Mononuclear cell (primary cell): ENCODE measurements around the gene ARHGDIB. TPM values are rescaled to one million over a fixed set of nuclear protein-coding genes. Genes with fewer than 3 reads are reported as not detected.

ENCODE experiments used
- H3K27me3 ChIP-seq: 2 replicates; pipeline ENCODE4 v1.6.0; 2011; ENCODE audit warnings: low read length, control low read depth; ENCODE audit not compliant: insufficient read depth
- H3K4me1 ChIP-seq: 2 replicates; pipeline ENCODE4 v1.5.1; 2011; ENCODE audit warnings: mild to moderate bottlenecking, low read length, control low read depth; ENCODE audit not compliant: insufficient read depth
- H3K4me3 ChIP-seq: 2 replicates; pipeline ENCODE4 v1.5.1; 2011; ENCODE audit warnings: mild to moderate bottlenecking, low read length, moderate library complexity
- H3K9me3 ChIP-seq: 2 replicates; pipeline ENCODE4 v1.5.1; 2011; ENCODE audit warnings: low read depth, mild to moderate bottlenecking, control low read depth, low read length
- total RNA-seq: library from RNA; depleted of rRNA; stranded (reverse); fragments of >200 nt; gene quantifications from one replicate; pipeline ENCODE4 v1.2.3, GENCODE V29; 2012

The ARHGDIB gene
- total RNA-seq, 1 donor: 1,170 TPM

DNA sequence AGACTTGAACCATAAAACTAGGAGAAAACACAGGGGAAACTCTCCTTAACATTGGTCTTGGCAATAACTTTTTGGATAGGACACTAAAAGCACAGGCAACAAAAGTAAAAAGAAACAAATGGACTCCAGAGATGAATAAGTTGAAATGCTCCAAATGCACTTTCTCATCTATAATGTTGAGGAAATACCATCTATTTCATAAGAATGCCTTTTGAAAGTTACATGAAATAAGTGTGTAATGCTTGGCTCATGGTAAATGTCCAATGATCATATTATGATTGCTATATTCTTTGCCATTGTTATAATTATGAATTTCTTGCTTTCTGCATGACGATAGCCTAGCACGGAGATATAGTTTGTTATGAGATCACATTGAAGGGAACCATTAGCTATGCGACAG is 31.3 kb upstream of the ARHGDIB start:
- Histone ChIP-seq H3K9me3 (no peaks in the 10 kb centered on the region), H3K27me3 (no peaks in the 10 kb centered on the region), H3K4me3 (no peak overlapping the region), H3K4me1 (peaks cover 50% of the 10 kb centered on the region)

DNA sequence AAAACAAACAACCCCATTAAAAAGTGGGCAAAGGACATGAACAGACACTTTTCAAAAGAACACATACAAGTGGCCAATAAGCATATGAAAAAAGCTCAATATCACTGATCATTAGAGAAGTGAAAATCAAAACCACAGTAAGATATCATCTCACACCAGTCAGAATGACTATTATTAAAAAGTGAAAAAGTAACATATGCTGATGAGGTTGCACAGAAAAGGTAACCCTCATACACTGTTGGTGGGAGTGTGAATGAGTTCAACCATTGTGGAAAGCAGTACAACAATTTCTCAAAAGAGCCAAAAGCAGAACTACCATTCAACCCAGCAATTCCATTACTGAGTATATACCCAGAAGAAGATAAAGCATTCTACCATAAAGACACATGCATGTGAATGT is 29.7 kb upstream of the ARHGDIB start:
- Histone ChIP-seq H3K9me3 (no peaks in the 10 kb centered on the region), H3K4me1 (peaks cover 56% of the 10 kb centered on the region), H3K4me3 (no peak overlapping the region), H3K27me3 (no peaks in the 10 kb centered on the region)

DNA sequence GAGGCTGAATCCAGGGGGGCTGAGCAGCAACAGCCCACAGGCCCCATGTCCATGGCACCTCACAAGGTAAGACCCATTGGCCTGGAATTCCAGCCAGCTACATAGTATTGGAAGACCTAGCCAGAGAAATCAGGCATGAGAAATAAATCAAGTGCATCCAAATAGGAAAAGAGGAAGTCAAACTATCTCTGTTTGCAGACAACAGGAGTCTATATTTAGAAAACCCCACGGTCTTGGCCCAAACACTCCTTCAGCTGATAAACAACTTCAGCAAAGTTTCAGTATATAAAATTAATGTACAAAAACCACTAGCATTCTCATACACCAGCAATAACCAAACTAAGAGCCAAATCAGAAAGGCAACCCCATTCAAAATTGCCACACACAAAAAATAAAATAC is 28.4 kb upstream of the ARHGDIB start:
- Histone ChIP-seq H3K4me1 (peaks cover 56% of the 10 kb centered on the region), H3K9me3 (no peaks in the 10 kb centered on the region), H3K4me3 (no peak overlapping the region), H3K27me3 (no peaks in the 10 kb centered on the region)

DNA sequence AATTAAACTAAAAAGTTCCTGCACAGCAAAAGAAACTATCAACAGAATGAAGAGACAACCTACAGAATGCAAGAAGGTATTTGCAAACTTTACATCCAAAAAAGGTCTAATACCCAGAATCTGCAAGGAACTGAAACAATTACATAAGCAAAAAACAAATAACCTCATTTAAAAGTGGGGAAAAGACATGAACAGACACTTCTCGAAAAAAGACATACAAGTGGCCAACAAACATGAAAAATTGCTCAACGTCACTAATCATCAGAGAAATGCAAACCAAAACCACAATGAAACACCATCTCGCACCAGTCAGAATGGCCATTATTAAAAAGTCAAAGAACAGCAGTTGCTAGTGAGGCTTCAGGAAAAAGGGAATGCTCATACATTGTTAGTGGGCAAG is 26.6 kb upstream of the ARHGDIB start:
- no peak overlapping the region for H3K4me3 ChIP-seq
- H3K9me3 ChIP-seq: no peaks in the 10 kb centered on the region
- no peaks in the 10 kb centered on the region for H3K27me3 ChIP-seq
- peaks cover 60% of the 10 kb centered on the region for H3K4me1 ChIP-seq

DNA sequence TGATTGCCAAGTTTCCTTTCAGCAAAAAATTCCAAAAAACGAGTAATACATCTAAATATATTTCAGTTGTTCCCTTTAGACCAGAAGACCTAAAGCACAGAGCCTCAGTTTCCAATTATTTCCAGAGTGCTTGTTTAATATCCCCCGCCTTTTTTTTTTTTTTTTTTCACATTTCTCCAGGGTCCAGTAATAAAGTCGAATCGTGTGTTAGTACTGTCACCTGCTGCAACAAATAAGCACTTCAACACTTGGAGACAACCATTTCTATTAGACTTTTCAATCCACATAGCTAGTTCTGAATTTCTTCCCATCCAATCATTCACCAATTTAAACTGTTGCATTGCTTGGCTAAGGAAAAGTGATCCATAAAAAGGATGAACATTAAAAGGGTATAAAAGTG is 25.0 kb upstream of the ARHGDIB start:
- peaks cover 69% of the 10 kb centered on the region for H3K4me1 ChIP-seq
- no peaks in the 10 kb centered on the region for H3K9me3 ChIP-seq
- no peak overlapping the region for H3K4me3 ChIP-seq

DNA sequence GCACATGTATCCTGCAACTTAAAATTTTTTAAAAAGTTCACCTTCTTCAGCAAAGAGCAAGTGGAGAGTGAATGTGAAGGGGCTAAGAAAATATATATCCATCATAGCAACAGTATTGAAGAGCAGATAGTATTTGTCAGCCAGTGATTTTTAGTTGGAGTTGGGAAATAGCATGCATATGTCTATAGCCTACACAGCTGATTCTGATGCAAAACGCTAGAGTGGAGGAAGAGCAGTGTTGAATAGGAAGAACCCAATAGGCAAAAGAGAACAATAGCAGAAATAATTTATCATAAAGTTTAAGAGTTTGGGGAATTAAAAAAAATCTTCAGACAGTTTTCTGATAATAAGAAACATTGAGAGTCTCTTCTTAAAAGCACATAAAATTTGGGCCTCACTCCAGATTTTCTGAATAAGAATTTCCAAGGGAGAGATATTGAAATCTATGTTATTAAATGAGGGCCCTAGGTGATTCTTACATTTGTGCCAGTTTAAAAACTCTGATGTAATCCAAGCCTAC is 23.4 kb upstream of the ARHGDIB start:
- Histone ChIP-seq H3K27me3 (no peaks in the 10 kb centered on the region), H3K9me3 (no peaks in the 10 kb centered on the region), H3K4me3 (no peak overlapping the region), H3K4me1 (peaks cover 83% of the 10 kb centered on the region)

More for the DNA sequence above, 25.0 kb upstream of the ARHGDIB start:
- no peaks in the 10 kb centered on the region for H3K27me3 ChIP-seq

DNA sequence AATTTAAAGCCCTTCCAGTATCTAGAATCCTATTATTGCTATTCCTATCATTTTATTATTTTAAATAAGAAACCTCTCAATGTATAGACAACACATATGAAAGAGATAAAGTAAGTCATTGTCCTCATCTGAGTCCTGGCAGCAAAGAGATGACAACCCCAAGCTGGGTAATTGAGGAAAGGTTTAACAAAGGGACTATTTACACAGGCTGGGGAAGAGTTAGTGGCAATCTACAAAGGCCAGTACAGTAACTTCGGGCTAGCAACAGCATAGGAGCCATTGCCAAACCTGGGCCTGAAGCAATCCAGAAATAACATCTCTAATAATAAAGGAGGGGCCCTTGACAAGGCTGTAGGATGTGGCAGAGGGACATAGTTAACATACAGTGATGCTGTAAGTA is 22.6 kb upstream of the ARHGDIB start:
- H3K4me1 ChIP-seq: peaks cover 80% of the 10 kb centered on the region
- H3K4me3 ChIP-seq: no peak overlapping the region
- no peaks in the 10 kb centered on the region for H3K9me3 ChIP-seq
- no peaks in the 10 kb centered on the region for H3K27me3 ChIP-seq

DNA sequence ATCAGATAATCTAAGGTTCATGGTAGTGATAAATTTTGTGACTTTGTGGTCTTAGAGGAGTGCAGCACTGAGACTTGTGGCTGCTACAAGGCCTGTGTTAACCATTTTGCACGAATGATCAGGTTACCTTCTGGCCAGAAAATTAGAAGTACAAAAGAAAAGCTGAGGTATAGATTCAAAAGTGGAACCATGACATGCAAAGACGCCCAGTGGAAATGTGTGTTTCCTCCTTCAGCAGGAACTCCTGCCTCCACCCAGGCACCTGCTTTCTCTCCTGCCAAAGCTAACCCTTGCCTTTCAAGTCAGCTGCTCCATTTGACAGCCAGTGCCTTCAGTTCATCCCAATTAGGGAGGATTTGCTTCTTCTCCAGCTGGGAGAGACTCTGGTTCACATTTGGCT is 21.6 kb upstream of the ARHGDIB start:
- H3K4me3 ChIP-seq: no peak overlapping the region
- no peaks in the 10 kb centered on the region for H3K27me3 ChIP-seq
- no peaks in the 10 kb centered on the region for H3K9me3 ChIP-seq
- H3K4me1 ChIP-seq: peaks cover 69% of the 10 kb centered on the region

DNA sequence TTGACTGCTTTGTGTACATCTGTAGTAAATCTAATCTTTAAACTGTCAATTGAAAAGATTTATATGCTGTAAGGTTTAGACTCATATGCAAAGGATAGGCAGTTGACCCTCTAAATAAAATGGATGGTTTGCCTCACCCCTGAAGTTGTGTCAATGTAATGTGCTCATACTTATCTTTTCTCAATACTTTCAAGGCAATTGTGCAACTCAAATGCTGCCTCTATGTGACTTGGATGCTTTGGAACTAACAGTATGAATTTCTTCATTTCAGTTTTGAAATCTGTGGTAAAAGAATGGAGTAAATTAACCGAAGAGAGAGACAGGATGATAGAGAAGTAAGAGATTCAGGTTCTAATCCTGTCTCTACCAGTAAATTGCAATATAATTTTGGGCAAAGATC is 21.2 kb upstream of the ARHGDIB start:
- Histone ChIP-seq H3K4me1 (peaks cover 65% of the 10 kb centered on the region), H3K27me3 (no peaks in the 10 kb centered on the region), H3K4me3 (no peak overlapping the region), H3K9me3 (no peaks in the 10 kb centered on the region)

DNA sequence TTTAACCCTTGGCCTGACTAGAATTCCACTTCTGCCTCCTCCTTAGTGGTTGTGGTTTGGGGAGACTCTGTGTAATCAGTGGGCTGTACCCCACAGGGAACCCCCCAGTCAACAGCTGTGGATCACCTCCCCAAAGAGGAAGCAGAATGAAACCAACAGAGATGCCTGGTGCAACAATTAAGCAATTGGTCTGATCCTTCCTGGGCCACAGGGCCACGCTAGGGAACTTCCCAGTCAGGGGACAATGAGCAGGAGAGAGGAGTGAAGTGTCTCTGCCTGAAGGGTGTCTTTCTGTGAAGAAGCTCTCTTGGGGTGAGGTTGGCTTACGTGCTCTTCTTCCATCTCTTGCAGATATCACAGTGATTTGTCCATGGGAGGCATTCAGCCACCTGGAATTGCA is 19.6 kb upstream of the ARHGDIB start:
- peaks cover 72% of the 10 kb centered on the region for H3K4me1 ChIP-seq
- no peaks in the 10 kb centered on the region for H3K27me3 ChIP-seq
- no peak overlapping the region for H3K4me3 ChIP-seq
- H3K9me3 ChIP-seq: no peaks in the 10 kb centered on the region

DNA sequence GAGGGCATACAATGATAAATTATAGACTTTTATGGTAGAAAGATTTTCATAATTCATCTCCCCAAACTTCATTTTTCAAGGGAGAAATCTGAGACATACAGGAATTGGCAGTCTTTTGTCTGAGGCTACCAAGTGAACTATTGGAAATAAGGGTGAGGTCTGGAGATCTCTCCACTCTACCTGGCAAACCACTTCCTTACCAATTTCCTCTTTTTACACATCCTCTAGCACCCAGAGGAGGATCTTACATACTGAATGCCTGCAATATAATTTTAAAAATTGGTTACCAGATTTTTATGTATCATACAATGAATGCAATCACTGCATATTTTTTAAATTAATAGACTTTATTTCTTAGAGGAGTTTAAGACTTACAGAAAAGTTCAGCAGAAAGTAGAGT is 18.1 kb upstream of the ARHGDIB start:
- peaks cover 75% of the 10 kb centered on the region for H3K4me1 ChIP-seq
- no peaks in the 10 kb centered on the region for H3K9me3 ChIP-seq
- H3K4me3 ChIP-seq: no peak overlapping the region
- H3K27me3 ChIP-seq: no peaks in the 10 kb centered on the region

DNA sequence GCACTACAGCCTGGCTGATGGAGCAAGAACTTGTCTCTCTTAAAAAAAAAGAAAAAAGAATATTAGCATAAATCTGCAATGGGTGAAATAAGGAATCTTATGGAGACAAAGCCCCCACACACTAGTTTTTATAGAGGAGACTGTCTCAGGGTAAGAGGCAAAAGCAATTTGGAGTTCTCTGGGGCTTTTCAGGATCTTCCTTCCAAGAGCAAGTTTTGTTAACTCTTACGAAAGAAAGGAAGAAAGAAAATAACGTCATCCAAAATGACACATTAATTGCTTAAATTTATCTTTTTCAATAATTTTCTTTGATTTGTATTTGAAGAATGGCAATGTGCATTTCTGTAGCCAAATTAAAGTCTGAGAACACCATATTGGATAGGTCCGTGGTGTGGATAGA is 15.3 kb upstream of the ARHGDIB start:
- no peaks in the 10 kb centered on the region for H3K27me3 ChIP-seq

DNA sequence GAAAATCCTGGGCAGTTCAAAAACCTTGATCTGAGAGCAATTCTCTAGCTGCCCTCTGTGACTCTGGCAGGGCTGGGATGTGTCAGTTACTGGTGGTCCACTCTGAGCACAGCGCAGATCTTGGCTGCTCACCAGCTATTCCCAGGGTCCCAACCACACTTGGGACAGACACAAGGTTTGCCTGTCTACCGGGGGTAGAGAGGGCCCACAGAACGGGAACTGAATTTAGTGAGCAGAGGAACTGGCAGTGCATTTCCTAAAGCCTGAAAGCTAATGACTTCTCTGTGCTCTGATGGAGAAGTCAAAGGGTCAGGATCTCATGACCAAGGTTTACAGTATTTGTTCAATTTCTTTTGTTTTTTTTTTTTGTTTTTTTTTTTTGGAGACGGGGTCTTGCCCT is 14.1 kb upstream of the ARHGDIB start:
- Histone ChIP-seq H3K27me3 (no peaks in the 10 kb centered on the region), H3K4me1 (peaks cover 53% of the 10 kb centered on the region), H3K4me3 (no peak overlapping the region), H3K9me3 (no peaks in the 10 kb centered on the region)

More for the DNA sequence above, 15.3 kb upstream of the ARHGDIB start:
- Histone ChIP-seq H3K4me3 (no peak overlapping the region), H3K9me3 (no peaks in the 10 kb centered on the region), H3K4me1 (peaks cover 65% of the 10 kb centered on the region)

DNA sequence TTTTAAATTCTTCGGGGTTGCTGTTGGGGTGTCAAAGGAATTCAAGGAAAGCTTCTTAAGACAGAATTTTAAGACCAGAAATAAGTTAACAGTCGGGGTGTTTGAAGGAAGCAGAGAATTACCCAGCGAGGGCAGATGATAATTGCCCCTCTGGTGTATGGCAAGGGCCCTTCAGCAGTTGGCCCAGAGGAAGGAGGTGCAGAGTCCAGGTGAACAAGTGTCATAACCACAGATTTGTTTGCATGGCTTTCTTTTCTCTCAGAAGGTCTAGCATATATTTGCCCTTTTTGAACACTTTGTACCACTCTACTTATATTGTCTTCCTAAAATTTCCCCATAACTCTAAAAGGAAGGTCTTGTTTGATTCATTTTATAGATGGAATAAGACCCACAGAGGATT is 13.2 kb upstream of the ARHGDIB start:
- Histone ChIP-seq H3K9me3 (no peaks in the 10 kb centered on the region), H3K4me1 (peaks cover 47% of the 10 kb centered on the region), H3K27me3 (no peaks in the 10 kb centered on the region), H3K4me3 (no peak overlapping the region)

DNA sequence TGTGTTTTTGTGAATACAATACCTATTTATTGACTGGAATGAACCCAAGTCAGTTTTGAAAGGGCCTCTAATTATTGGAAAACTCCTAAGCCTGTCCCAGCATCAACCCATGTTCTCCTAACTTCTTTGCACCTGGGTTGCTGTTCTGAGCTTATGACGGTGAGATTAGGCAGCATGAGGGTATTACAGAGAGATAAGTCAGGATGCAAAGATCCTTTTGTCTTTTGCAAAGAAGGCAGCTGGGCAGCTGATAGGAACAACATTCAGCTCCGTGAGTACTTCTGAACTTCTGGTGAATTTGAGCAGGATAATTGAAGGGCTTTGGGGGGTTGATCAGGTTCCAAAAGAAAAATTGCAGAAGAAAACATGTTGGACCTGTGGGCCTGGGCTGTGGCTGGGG is 11.4 kb upstream of the ARHGDIB start, which contains the start of gene PDE6H:
Gene PDE6H, plus strand, starts transcription at position 227 of the 400 bp plus-strand sequence. CDS start 4,971 bp downstream, outside the sequence.
- no peak within 1 kb of the TSS for H3K4me3 ChIP-seq
- peaks cover 43% of the 10 kb centered on the region for H3K4me1 ChIP-seq
- no peaks in the 10 kb centered on the region for H3K9me3 ChIP-seq
- no peaks in the 10 kb centered on the region for H3K27me3 ChIP-seq

DNA sequence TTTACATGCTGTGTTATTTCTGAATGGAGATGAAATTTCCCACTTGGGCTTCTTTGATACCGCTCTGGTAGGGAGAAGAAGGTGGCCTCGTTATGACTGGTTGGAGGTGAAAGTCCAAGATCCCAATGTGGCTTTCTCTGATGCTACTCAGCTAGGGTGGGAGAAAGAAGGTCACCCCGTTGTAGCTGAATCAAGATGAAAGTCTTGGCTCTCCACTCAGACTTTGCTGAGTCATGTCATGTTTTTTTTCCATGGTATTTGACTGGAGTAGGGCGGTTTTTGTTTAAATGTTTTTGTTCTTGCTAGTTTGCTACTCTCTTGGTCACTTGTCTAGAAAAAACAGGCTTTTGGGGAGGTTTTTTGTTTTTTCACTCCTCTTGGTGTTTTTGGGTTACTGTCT is 9.1 kb upstream of the ARHGDIB start:
- no peaks in the 10 kb centered on the region for H3K27me3 ChIP-seq
- H3K4me1 ChIP-seq: peaks cover 24% of the 10 kb centered on the region
- H3K9me3 ChIP-seq: no peaks in the 10 kb centered on the region
- H3K4me3 ChIP-seq: no peak overlapping the region
